GM12891 (cell line): ENCODE data around the gene ARHGAP15.

ENCODE experiments used
- POLR2A ChIP-seq: IDR thresholded peaks from 2 replicates; pipeline ENCODE4 v1.6.1; 2011; ENCODE audit warnings: low read depth, low read length, control low read depth
- TAF1 ChIP-seq: IDR thresholded peaks from 2 replicates; pipeline ENCODE4 v1.6.1; 2011; ENCODE audit warnings: low read depth, low read length, control low read depth

- TF ChIP-seq POLR2A = no peak
- TF ChIP-seq TAF1 = no peak
Measured at GRCh38 chr2:143297182-143297581, 168.0 kb downstream of the ARHGAP15 start.
